ENCODE data around the gene M1AP. TPM values are rescaled to one million over a fixed set of nuclear protein-coding genes. Genes with fewer than 3 reads are reported as not detected.

Gene M1AP
- total and polyA plus RNA-seq, 2 of the 4 experiments (the other 2 are of a cell fraction), result 0.03 TPM; not detected in 1

DNA sequence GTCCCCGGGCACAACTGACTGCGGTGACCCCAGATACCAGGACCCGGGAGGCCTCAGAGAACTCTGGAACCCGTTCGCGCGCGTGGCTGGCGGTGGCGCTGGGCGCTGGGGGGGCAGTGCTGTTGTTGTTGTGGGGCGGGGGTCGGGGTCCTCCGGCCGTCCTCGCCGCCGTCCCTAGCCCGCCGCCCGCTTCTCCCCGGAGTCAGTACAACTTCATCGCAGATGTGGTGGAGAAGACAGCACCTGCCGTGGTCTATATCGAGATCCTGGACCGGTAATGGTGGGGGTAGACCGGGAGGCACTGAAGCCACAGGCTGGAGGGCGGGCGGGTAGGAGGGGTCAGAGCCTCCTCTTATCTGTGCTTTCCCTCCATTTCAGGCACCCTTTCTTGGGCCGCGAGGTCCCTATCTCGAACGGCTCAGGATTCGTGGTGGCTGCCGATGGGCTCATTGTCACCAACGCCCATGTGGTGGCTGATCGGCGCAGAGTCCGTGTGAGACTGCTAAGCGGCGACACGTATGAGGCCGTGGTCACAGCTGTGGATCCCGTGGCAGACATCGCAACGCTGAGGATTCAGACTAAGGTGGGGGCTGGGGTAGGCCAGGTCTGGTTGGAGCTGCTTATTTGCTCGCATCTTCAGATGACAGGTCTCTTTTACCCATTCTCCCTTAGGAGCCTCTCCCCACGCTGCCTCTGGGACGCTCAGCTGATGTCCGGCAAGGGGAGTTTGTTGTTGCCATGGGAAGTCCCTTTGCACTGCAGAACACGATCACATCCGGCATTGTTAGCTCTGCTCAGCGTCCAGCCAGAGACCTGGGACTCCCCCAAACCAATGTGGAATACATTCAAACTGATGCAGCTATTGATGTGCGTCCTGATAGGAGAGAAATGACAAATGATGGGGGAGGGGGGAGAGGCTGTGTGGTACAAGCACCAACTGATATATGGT, 117.6 kb downstream of the M1AP start:
- dilution Hi-C loops (cut with HindIII; ENCODE audit: low sequenced_read_pairs, unreplicated experiment) (no loop called here), intact Hi-C loops (cut with micrococcal nuclease) (no loop called here), in situ Hi-C loops (cut with MboI; ENCODE audit: low sequenced_read_pairs) (no loop called here)
- BruUV-seq (replicated peaks), result no TSS peak
- H3K4me1 ChIP-seq (ENCODE audit: control insufficient read depth, insufficient read depth, low read length), result peaks cover 12% of the 10 kb centered on the region
- peaks cover 13% of the 10 kb centered on the region for H4K20me1 ChIP-seq (ENCODE audit: insufficient read depth, low read length)
- peak overlapping the region; percentile 89 for H3K4ac ChIP-seq (ENCODE audit: low read depth, low read length)
- H3K79me1 ChIP-seq (ENCODE audit: low read depth in 1 of 2, low read length in 2 of 2), result peaks cover 32 to 57% of the 10 kb centered on the region in 2 experiments
- peak overlapping the region; percentile 54 for H4K91ac ChIP-seq (ENCODE audit: insufficient read depth, low read depth, low read length)
- H3K56ac ChIP-seq (ENCODE audit: extremely low read depth, insufficient read depth, low read length), result peak overlapping the region; percentile 50; the same call in 1 of the 2 replicates
- peak overlapping the region; percentile 90 for H3K9ac ChIP-seq (ENCODE audit: low read depth, low read length)
- ChIA-PET CTCF (interaction anchor here (0.6 to 3.0 kb wide), 2 partner anchors 58 to 110 kb away, joined by 3 to 14 read pairs; no protein-coding TSS in a partner anchor), POLR2A (ENCODE audit: unreplicated experiment) (no interaction called here)
- peak overlapping the region; percentile 27 to 71; a peak in 3 of 4 replicates for H4K8ac ChIP-seq (ENCODE audit: low read depth in 2 of 2, low read length in 2 of 2)
- peak overlapping the region; percentile 77 for H2BK120ac ChIP-seq (ENCODE audit: low read depth, low read length)
- peak overlapping the region; percentile 10; the same call in 1 of the 3 replicates for H2BK15ac ChIP-seq (ENCODE audit: low read depth, low read length)
- peak overlapping the region; percentile 58 for H3K4me3 ChIP-seq (ENCODE audit: insufficient read depth, low read depth, low read length)
- peak overlapping the region; percentile 88 for H2BK5ac ChIP-seq (ENCODE audit: low read depth, low read length, poor library complexity, severe bottlenecking)
- H3K18ac ChIP-seq (ENCODE audit: low read depth, low read length), result peak overlapping the region; percentile 4; the same call in 1 of the 2 replicates
- 0% methylated on average over 5 of the region's 54 CpGs; no CpG with 5 or more reads in 1 of the 2 experiments for WGBS, 2 experiments (ENCODE audit: extremely low coverage in 2 of 2, insufficient read length in 1 of 2)
- peak; percentile 39 for ATAC-seq (ENCODE audit: low read depth)
- H2AK9ac ChIP-seq (replicated peaks; ENCODE audit: low read depth, low read length, poor library complexity), result peak overlapping the region; percentile 100
- H3K23ac ChIP-seq (ENCODE audit: low read depth, low read length), result peak overlapping the region; percentile 92
- DNase-seq, result peak; percentile 52
- H4K5ac ChIP-seq (ENCODE audit: low read depth, low read length), result 0 out of 2 replicates have a peak overlapping the region, but pooled peaks have one; percentile 11
- H2AFZ ChIP-seq (replicated peaks; ENCODE audit: low read length, poor library complexity), result peak overlapping the region; percentile 99
- peak overlapping the region; percentile 61 for H2AK5ac ChIP-seq (ENCODE audit: low read depth, low read length)
- H3K27ac ChIP-seq (ENCODE audit: insufficient read depth, low read length), result peak overlapping the region; percentile 85
- H3K9me1 ChIP-seq (ENCODE audit: insufficient read depth, low read length), result peaks cover 19% of the 10 kb centered on the region
- H3K27me3 ChIP-seq (ENCODE audit: control insufficient read depth, insufficient read depth, low read length), result no peaks in the 10 kb centered on the region
- TF ChIP-seq, protein P1, sequence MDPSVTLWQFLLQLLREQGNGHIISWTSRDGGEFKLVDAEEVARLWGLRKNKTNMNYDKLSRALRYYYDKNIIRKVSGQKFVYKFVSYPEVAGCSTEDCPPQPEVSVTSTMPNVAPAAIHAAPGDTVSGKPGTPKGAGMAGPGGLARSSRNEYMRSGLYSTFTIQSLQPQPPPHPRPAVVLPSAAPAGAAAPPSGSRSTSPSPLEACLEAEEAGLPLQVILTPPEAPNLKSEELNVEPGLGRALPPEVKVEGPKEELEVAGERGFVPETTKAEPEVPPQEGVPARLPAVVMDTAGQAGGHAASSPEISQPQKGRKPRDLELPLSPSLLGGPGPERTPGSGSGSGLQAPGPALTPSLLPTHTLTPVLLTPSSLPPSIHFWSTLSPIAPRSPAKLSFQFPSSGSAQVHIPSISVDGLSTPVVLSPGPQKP (IDR thresholded peaks at IDR 0.05; ENCODE audit: borderline replicate concordance, low read depth, low read length), result no peak
- TF ChIP-seq RCOR1 (IDR thresholded peaks at IDR 0.05; ENCODE audit: insufficient replicate concordance, low read length) (no peak), MXI1 (IDR thresholded peaks at IDR 0.05; ENCODE audit: borderline replicate concordance, low read depth, low read length) (peak; percentile 52; the same call in 1 of the 2 replicates)
- H2BK20ac ChIP-seq (ENCODE audit: low read depth, low read length), result no peak overlapping the region; the same call in 1 of the 2 replicates
- no peaks in the 10 kb centered on the region for H3K9me3 ChIP-seq (ENCODE audit: control insufficient read depth, insufficient read depth, low read length)
- H3K4me2 ChIP-seq (ENCODE audit: low read depth, low read length), result peak overlapping the region; percentile 90
- peak overlapping the region; percentile 97 for H3K14ac ChIP-seq (replicated peaks; ENCODE audit: low read depth, low read length)
- peaks cover 43% of the 10 kb centered on the region for H3K36me3 ChIP-seq (ENCODE audit: control insufficient read depth, insufficient read depth, low read length)
